Ishikawa (cell line): Measurements from ENCODE around the gene CELA2B.

ENCODE experiments used
- CEBPB ChIP-seq: IDR thresholded peaks from 2 replicates; pipeline ENCODE4 v1.6.1; 2012
- CREB1 ChIP-seq: IDR thresholded peaks from 2 replicates; pipeline ENCODE4 v1.6.1; 2012; ENCODE audit warnings: low read depth
- EGR1 ChIP-seq: IDR thresholded peaks from 2 replicates; pipeline ENCODE4 v1.6.1; 2012
- EP300 ChIP-seq: IDR thresholded peaks from 2 replicates; pipeline ENCODE4 v1.6.1; 2012; ENCODE audit warnings: borderline replicate concordance
- FOXM1 ChIP-seq: IDR thresholded peaks from 2 replicates; pipeline ENCODE4 v1.6.1; 2012; ENCODE audit warnings: low read depth, borderline replicate concordance
- MAX ChIP-seq: IDR thresholded peaks from 2 replicates; pipeline ENCODE4 v1.6.1; 2012
- NFIC ChIP-seq: IDR thresholded peaks from 2 replicates; pipeline ENCODE4 v1.6.1; 2012
- RAD21 ChIP-seq: IDR thresholded peaks from 2 replicates; pipeline ENCODE4 v1.6.1; 2012; ENCODE audit warnings: low read depth
- REST ChIP-seq: IDR thresholded peaks from 2 replicates; pipeline ENCODE4 v1.6.1; 2012; ENCODE audit warnings: low read depth, mild to moderate bottlenecking
- TAF1 ChIP-seq: IDR thresholded peaks from 2 replicates; pipeline ENCODE4 v1.6.1; 2012; ENCODE audit warnings: low read depth, mild to moderate bottlenecking
- TCF12 ChIP-seq: IDR thresholded peaks from 2 replicates; pipeline ENCODE4 v1.6.1; 2012; ENCODE audit warnings: low read depth
- TEAD4 ChIP-seq: IDR thresholded peaks from 2 replicates; pipeline ENCODE4 v1.6.1; 2012
- YY1 ChIP-seq: IDR thresholded peaks from 2 replicates; pipeline ENCODE4 v1.6.1; 2012; ENCODE audit warnings: low read depth
- ZBTB7A ChIP-seq: IDR thresholded peaks from 2 replicates; pipeline ENCODE4 v1.6.1; 2012; ENCODE audit warnings: low read depth
- TF ChIP-seq, protein P1 (sequence below): IDR thresholded peaks from 2 replicates; pipeline ENCODE4 v1.6.1; 2012

CELA2B gene

GRCh38 chr1:15476927-15477326 lies 1.0 kb downstream of the CELA2B start:
- TF ChIP-seq REST, result no peak
- TF ChIP-seq MAX, result no peak
- TF ChIP-seq ZBTB7A, result no peak
- TF ChIP-seq RAD21, result no peak
- no peak for TF ChIP-seq TEAD4
- no peak for TF ChIP-seq YY1
- no peak for TF ChIP-seq CEBPB
- no peak for TF ChIP-seq TAF1
- no peak for TF ChIP-seq TCF12
- no peak for TF ChIP-seq FOXM1
- TF ChIP-seq NFIC, result no peak
- no peak for TF ChIP-seq EGR1
- TF ChIP-seq CREB1, result no peak
- no peak for TF ChIP-seq EP300
- TF ChIP-seq, protein P1, sequence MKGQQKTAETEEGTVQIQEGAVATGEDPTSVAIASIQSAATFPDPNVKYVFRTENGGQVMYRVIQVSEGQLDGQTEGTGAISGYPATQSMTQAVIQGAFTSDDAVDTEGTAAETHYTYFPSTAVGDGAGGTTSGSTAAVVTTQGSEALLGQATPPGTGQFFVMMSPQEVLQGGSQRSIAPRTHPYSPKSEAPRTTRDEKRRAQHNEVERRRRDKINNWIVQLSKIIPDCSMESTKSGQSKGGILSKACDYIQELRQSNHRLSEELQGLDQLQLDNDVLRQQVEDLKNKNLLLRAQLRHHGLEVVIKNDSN, result no peak

DNA sequence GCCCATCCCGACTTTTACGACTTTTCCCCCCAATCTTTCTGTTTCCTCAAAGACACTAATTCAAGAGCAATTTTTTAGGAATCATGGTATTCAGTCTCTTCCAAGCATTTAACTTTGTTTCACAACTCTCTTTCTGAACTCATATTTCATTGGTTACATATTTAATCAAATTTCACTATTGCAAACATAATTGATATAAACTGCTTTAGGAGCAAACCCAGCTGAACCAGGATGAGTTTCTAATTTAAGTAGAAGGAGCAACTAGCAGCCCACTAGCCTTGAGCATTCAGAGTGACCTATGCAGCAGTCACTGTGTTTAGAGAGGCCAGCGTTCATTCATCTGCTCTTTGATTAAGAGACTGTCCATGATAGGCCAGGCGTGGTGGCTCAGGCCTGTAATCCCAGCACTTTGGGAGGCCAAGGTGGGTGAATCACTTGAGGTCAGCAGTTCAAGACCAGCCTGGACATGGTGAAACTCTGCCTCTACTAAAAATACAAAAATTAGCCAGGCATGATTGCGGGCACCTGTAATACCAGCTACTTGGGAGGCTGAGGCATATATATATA lies 1.8 kb downstream of the CELA2B start:
- TF ChIP-seq TCF12 (no peak), RAD21 (no peak), TAF1 (no peak), EGR1 (no peak)

GRCh38 chr1:15479654-15480347 lies 3.9 kb downstream of the CELA2B start:
- TF ChIP-seq TEAD4 (no peak), CEBPB (peak; percentile 32; the same call in 1 of the 2 replicates)

GRCh38 chr1:15483971-15484370 lies 8.1 kb downstream of the CELA2B start:
- no peak for TF ChIP-seq NFIC
- no peak for TF ChIP-seq YY1
- no peak for TF ChIP-seq TCF12
- no peak for TF ChIP-seq TEAD4
- TF ChIP-seq MAX, result no peak
- TF ChIP-seq RAD21, result no peak
- no peak for TF ChIP-seq CREB1
- TF ChIP-seq EP300, result no peak
- no peak for TF ChIP-seq TAF1
- TF ChIP-seq, protein P1, result no peak
- no peak for TF ChIP-seq EGR1
- no peak for TF ChIP-seq REST
- no peak for TF ChIP-seq FOXM1
- no peak for TF ChIP-seq CEBPB

DNA sequence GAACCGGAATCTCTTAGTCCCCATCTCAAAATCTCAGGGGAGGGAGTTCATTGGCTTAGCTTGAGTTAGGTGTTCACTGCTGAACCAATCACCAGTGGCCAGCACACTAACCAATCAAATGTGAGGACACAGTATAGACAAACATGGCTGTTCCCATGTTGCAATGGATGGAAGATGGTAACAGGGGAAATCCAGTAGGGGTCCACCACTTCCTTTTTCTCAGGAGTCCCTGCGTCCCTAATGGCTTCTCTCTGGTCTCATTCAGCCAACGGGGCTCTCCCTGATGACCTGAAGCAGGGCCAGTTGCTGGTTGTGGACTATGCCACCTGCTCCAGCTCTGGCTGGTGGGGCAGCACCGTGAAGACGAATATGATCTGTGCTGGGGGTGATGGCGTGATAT lies 9.7 kb downstream of the CELA2B start:
- no peak for TF ChIP-seq TAF1
- no peak for TF ChIP-seq MAX
- no peak for TF ChIP-seq REST
- TF ChIP-seq YY1, result no peak
- no peak for TF ChIP-seq TEAD4
- no peak for TF ChIP-seq NFIC
- TF ChIP-seq EGR1, result no peak
- TF ChIP-seq RAD21, result no peak
- TF ChIP-seq, protein P1, result no peak
- no peak for TF ChIP-seq CREB1
- no peak for TF ChIP-seq ZBTB7A
- TF ChIP-seq EP300, result no peak
- no peak for TF ChIP-seq CEBPB
- TF ChIP-seq FOXM1, result no peak
